ENCODE data around the gene FAM20C. TPM values are rescaled to one million over a fixed set of nuclear protein-coding genes. Genes with fewer than 3 reads are reported as not detected.

Gene FAM20C
- total RNA-seq, 1 donor from 2014 or later, result 1.0 TPM

- Mint-ChIP-seq H3K27ac (no peak overlapping the region), H3K9me3 (peaks cover under 1% of the 10 kb centered on the region), H3K27me3 (no peaks in the 10 kb centered on the region), H3K36me3 (ENCODE audit: low read depth) (no peaks in the 10 kb centered on the region), H3K4me1 (no peaks in the 10 kb centered on the region), H3K4me3 (no peak overlapping the region)
- intact Hi-C loops (cut with micrococcal nuclease), result no loop called here
- DNase-seq, result no peak
Measured at GRCh38 chr7:211033-211714, 18.8 kb downstream of the FAM20C start.

DNA sequence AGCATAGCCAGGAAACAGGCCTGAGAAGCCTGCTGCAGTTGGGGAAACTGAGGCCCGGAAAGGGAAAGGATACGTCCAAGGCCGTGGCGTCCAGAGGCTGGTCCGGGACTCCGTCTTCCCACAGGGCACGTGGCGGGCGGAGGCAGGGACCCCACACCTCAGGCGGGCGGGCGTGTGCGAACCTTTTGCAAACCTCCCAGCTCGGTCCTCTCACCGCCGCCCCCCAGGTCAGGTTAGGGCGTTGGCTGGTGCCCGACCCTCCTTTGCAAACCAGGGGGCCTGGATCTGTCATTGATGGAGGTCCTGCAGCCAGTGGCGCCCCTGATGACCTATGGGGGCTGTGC, 19.3 kb downstream of the FAM20C start:
- Mint-ChIP-seq H3K4me1 (no peaks in the 10 kb centered on the region), H3K4me3 (no peak overlapping the region), H3K9me3 (no peaks in the 10 kb centered on the region), H3K27me3 (no peaks in the 10 kb centered on the region), H3K27ac (no peak overlapping the region), H3K36me3 (ENCODE audit: low read depth) (no peaks in the 10 kb centered on the region)
- no peak for DNase-seq
- intact Hi-C loops (cut with micrococcal nuclease), result no loop called here

GRCh38 chr7:212754-213153, 20.4 kb downstream of the FAM20C start:
- no peak overlapping the region for H3K27ac Mint-ChIP-seq
- H3K36me3 Mint-ChIP-seq (ENCODE audit: low read depth), result no peaks in the 10 kb centered on the region
- H3K27me3 Mint-ChIP-seq, result no peaks in the 10 kb centered on the region
- intact Hi-C loops (cut with micrococcal nuclease), result no loop called here
- H3K4me1 Mint-ChIP-seq, result no peaks in the 10 kb centered on the region
- no peaks in the 10 kb centered on the region for H3K9me3 Mint-ChIP-seq
- no peak overlapping the region for H3K4me3 Mint-ChIP-seq
- DNase-seq, result no peak

DNA sequence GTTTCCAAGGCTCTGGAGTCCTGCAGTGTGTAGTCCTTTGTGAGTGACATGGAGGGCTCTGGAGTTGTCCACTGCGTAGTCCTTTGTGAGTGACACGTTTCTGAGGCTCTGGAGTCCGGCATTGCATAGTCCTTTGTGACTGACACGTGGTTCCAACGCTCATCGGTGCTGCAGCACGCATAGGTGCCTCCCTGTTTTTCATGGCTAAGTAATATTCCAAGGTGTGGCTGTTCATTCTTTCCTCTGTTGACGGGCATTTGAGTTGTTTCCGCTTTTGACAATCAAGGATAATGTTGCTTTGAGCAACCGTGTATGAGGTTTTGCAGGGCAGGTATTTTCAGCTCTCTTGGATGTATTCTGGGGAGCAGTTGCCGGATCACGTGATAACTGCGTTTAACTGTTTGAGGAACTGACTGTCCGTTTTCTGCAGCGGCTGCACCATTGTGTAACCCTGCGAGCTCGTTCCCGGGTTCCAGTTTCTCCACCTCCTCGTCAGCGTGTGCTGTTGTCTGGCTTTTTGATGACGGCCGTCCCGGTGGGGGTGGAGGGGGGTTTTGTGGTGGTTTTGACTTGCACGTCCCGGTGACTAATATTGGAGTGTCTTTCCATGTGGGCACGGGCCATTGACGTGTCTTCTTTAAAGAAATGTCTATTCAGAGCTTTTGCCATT, 21.1 kb downstream of the FAM20C start:
- no peaks in the 10 kb centered on the region for H3K9me3 Mint-ChIP-seq
- no peaks in the 10 kb centered on the region for H3K4me1 Mint-ChIP-seq
- intact Hi-C loops (cut with micrococcal nuclease), result no loop called here
- no peak for DNase-seq
- no peak overlapping the region for H3K4me3 Mint-ChIP-seq
- H3K36me3 Mint-ChIP-seq (ENCODE audit: low read depth), result no peaks in the 10 kb centered on the region
- no peak overlapping the region for H3K27ac Mint-ChIP-seq
- no peaks in the 10 kb centered on the region for H3K27me3 Mint-ChIP-seq

DNA sequence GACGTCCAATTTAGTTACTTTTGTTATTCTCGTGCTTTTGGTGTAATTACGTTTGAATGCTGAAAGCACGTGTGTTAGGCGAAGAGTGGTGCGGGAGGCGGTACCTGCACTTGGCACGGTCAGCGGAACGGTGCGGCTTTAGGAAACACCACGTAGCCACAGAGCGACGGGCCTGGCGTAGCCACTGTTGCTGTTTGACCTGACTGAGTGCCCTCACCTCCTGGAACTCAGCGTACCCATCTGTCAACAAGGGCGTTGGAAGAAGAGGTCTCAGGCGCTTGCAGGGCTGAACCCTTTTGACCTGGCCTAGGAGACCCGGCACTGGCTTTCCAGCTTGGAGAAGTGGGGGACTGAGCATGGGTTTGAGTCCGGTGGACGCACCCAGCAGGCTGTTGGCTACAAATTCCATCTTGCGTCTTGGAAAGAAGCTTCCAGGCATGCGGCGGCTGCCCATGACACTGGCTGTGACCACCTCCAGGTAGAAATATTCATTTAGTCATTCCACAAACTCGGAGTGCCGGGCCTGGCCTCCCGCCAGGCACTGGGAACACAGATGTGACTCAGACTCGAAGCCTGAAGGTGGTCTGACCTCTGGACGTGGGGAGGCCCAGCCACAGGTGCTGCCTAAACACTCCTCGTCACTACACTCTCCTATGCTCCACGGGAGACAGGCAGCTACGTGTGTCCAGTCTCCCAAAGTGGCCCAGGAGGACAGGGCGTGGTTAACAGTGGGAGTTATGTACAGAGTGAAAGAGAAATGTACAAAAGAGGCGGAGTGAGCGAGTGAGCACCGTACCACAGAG, 22.2 kb downstream of the FAM20C start:
- no peaks in the 10 kb centered on the region for H3K36me3 Mint-ChIP-seq (ENCODE audit: low read depth)
- no peaks in the 10 kb centered on the region for H3K4me1 Mint-ChIP-seq
- H3K9me3 Mint-ChIP-seq, result no peaks in the 10 kb centered on the region
- H3K27me3 Mint-ChIP-seq, result no peaks in the 10 kb centered on the region
- DNase-seq, result no peak
- no peak overlapping the region for H3K4me3 Mint-ChIP-seq
- H3K27ac Mint-ChIP-seq, result no peak overlapping the region
- intact Hi-C loops (cut with micrococcal nuclease), result no loop called here

DNA sequence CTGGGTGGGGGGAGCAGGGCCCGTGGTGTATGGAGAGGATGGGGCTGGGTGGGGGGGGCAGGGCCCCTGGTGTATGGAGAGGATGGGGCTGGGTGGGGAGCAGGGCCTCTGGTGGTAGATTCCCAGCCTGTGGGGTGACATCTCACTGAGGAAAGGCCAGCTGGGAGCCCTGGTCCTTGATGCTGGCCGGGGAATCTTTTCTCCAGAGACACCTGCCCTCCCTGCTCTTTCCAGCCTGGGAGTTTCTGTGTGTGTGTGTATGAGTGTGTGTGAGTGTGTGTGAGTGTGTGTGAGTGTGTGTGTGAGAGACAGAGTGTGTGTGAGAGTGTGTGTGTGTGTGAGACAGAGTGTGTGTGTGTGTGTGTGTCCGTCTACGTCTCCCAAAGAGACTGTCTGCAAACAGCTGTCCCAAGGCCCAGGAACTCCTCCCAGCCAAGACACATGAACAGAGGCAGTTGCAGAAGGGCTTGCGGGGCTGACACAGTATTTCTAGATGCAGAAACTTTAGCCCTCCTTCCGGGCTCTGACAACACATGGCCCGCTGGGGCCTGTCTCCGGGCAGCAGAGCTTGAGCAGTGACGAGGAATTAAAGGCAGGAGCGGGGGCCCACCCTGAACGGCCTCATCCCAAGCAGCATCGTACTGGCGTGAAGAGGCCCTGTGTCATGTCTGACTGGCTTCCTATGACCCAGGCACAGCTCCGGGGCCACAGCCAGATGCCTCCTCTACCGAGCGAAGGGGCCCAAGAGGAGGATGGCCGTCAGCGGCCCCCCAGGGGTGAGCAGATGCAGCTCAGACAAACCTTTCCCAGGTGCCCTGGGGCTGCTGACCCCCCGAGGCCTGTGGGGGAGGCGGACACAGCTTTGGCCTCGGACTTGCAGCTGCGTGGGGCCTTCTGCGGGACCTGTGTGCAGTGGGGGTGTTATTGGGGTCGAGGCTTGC, 24.3 kb downstream of the FAM20C start:
- Mint-ChIP-seq H3K36me3 (ENCODE audit: low read depth) (no peaks in the 10 kb centered on the region), H3K9me3 (no peaks in the 10 kb centered on the region), H3K4me3 (no peak overlapping the region), H3K27me3 (no peaks in the 10 kb centered on the region), H3K4me1 (no peaks in the 10 kb centered on the region), H3K27ac (peak overlapping the region; percentile 14)
- no peak for DNase-seq
- intact Hi-C loops (cut with micrococcal nuclease), result no loop called here

DNA sequence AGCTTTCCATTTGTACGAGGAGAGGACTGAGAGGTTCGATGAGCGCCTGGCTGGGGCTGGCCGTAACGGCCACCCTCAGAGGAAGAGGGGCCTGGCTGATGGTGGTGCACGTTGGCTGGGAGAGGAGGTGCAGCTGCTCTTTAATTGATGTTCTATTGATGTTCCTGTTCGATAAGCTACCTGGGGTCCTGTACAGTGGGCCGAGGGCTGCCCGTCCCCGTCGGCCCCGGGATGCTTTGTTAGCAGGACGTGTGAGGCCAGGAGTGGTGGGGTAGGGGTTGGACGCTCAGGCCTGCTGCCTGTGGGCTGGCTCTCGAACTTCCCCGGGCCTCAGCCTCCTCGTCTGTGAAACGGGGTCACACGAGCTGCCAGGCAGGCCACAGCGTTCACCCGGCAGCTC, 25.4 kb downstream of the FAM20C start:
- no peaks in the 10 kb centered on the region for H3K36me3 Mint-ChIP-seq (ENCODE audit: low read depth)
- no peaks in the 10 kb centered on the region for H3K9me3 Mint-ChIP-seq
- intact Hi-C loops (cut with micrococcal nuclease), result no loop called here
- no peak overlapping the region for H3K4me3 Mint-ChIP-seq
- H3K27me3 Mint-ChIP-seq, result no peaks in the 10 kb centered on the region
- no peaks in the 10 kb centered on the region for H3K4me1 Mint-ChIP-seq
- no peak overlapping the region for H3K27ac Mint-ChIP-seq
- DNase-seq, result no peak

DNA sequence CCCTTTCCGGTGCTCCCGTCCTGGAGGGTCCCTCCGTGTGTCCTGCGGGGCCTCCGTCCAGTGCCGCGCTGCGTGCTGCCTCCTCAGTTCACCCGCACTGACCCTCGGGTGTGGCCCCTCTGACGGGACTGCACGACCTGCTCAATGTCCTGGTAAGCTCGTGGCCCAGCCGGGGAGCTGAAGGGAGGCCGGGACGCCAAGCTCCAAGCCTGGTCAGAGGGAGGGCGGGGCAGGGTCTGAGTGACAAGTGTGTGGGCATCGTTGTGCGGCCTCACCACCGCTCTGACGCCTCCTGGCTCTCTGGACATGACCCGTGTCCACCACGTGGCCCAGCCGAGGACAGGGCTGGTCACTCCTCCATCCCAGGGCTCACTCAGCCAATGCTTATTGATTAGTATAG, 25.9 kb downstream of the FAM20C start:
- intact Hi-C loops (cut with micrococcal nuclease), result no loop called here
- no peak overlapping the region for H3K4me3 Mint-ChIP-seq
- H3K4me1 Mint-ChIP-seq, result no peaks in the 10 kb centered on the region
- H3K36me3 Mint-ChIP-seq (ENCODE audit: low read depth), result no peaks in the 10 kb centered on the region
- DNase-seq, result no peak
- no peak overlapping the region for H3K27ac Mint-ChIP-seq
- no peaks in the 10 kb centered on the region for H3K9me3 Mint-ChIP-seq
- no peaks in the 10 kb centered on the region for H3K27me3 Mint-ChIP-seq

- DNase-seq, result no peak
- H3K27me3 Mint-ChIP-seq, result no peaks in the 10 kb centered on the region
- intact Hi-C loops (cut with micrococcal nuclease), result no loop called here
Measured at GRCh38 chr7:218896-219580, 26.7 kb downstream of the FAM20C start.

DNA sequence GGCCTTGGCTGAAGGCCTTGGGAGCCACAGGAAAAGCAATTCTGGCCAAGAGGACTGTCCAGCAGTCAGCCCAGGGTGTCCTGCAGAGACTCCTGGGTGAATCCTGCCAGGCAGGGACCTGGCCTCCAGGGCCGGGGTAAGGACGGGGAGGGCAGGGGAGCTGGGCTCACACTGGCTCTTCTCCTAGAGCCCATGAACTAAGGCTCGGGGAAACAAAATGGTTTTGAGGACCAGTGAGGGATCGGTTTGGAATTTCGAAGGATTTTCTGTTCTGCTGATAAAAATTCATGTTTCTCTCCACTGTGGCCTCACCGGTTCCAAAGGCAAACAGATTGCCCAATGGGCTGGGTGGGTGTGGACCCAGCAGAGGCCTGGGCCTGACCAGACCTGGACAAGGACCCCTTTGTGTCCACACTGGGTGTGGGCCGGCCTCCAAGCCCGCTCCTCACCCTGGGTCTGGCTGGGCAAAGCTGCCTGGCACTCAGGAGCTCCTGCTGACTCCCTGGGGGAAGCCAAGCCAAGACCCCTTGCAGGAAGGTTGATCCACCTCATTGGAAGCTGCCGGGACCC, 27.3 kb downstream of the FAM20C start:
- Mint-ChIP-seq H3K4me1 (no peaks in the 10 kb centered on the region), H3K9me3 (no peaks in the 10 kb centered on the region), H3K27ac (no peak overlapping the region), H3K4me3 (no peak overlapping the region), H3K27me3 (no peaks in the 10 kb centered on the region), H3K36me3 (ENCODE audit: low read depth) (no peaks in the 10 kb centered on the region)
- intact Hi-C loops (cut with micrococcal nuclease), result no loop called here
- DNase-seq, result no peak

More at GRCh38 chr7:218896-219580, 26.7 kb downstream of the FAM20C start:
- no peak overlapping the region for H3K4me3 Mint-ChIP-seq
- no peaks in the 10 kb centered on the region for H3K4me1 Mint-ChIP-seq
- H3K36me3 Mint-ChIP-seq (ENCODE audit: low read depth), result no peaks in the 10 kb centered on the region
- no peaks in the 10 kb centered on the region for H3K9me3 Mint-ChIP-seq
- no peak overlapping the region for H3K27ac Mint-ChIP-seq

- Mint-ChIP-seq H3K27ac (no peak overlapping the region), H3K27me3 (no peaks in the 10 kb centered on the region)
- intact Hi-C loops (cut with micrococcal nuclease), result no loop called here
Measured at GRCh38 chr7:220151-220841, 27.9 kb downstream of the FAM20C start.

GRCh38 chr7:221978-222715, 29.8 kb downstream of the FAM20C start:
- H3K4me1 Mint-ChIP-seq, result no peaks in the 10 kb centered on the region
- no peak overlapping the region for H3K27ac Mint-ChIP-seq
- no peak overlapping the region for H3K4me3 Mint-ChIP-seq
- DNase-seq, result no peak
- no peaks in the 10 kb centered on the region for H3K9me3 Mint-ChIP-seq
- intact Hi-C loops (cut with micrococcal nuclease), result no loop called here
- no peaks in the 10 kb centered on the region for H3K36me3 Mint-ChIP-seq (ENCODE audit: low read depth)
- H3K27me3 Mint-ChIP-seq, result no peaks in the 10 kb centered on the region

More at GRCh38 chr7:220151-220841, 27.9 kb downstream of the FAM20C start:
- H3K9me3 Mint-ChIP-seq, result no peaks in the 10 kb centered on the region
- H3K4me1 Mint-ChIP-seq, result no peaks in the 10 kb centered on the region
- H3K4me3 Mint-ChIP-seq, result no peak overlapping the region
- H3K36me3 Mint-ChIP-seq (ENCODE audit: low read depth), result no peaks in the 10 kb centered on the region
- DNase-seq, result no peak
